Kidney capillary endothelial cell (primary cell): ENCODE results near the gene DAPK2.
"Not testable (repeated sequence)": the region's sequence is repeated elsewhere in the genome, so short reads cannot be mapped to it uniquely, and the experiment has no call there.

Experiments
- DNase-seq: peaks from one replicate; pipeline ENCODE4 v3.0.0-alpha.2; 2018; ENCODE audit warnings: low spot score

The DAPK2 gene

GRCh38 chr15:64046421-64047153 is at the start of gene DAPK2:
TSS of gene DAPK2 (minus strand) at chr15:64046485. CDS start at chr15:64040261, 6,224 bp downstream.
- peak; percentile 63 for DNase-seq

GRCh38 chr15:64095431-64095794 is 49.1 kb upstream of the DAPK2 start:
- no peak for DNase-seq

GRCh38 chr15:64093627-64094417 is 47.5 kb upstream of the DAPK2 start, which contains the start of gene CIAO2A:
TSS of gene CIAO2A (minus strand) at chr15:64093838. CDS start at chr15:64093768, 70 bp downstream.
- peak; percentile 98 for DNase-seq

- no peak for DNase-seq
These were observed 46.8 kb upstream of the DAPK2 start for GRCh38 chr15:64092864-64093626.

- DNase-seq: no peak
These were observed 46.0 kb upstream of the DAPK2 start for GRCh38 chr15:64092075-64092820.

GRCh38 chr15:64090527-64090926 is 44.2 kb upstream of the DAPK2 start:
- DNase-seq: no peak

GRCh38 chr15:64089543-64090280 is 43.4 kb upstream of the DAPK2 start:
- DNase-seq: no peak

- no peak for DNase-seq
These were observed 36.5 kb upstream of the DAPK2 start for GRCh38 chr15:64082757-64083156.

GRCh38 chr15:64073496-64073895 is 27.2 kb upstream of the DAPK2 start:
- DNase-seq: not testable (repeated sequence)

- no peak for DNase-seq
These were observed 26.5 kb upstream of the DAPK2 start for GRCh38 chr15:64072812-64073211.

GRCh38 chr15:64071931-64072765 is 25.9 kb upstream of the DAPK2 start:
- DNase-seq: no peak

GRCh38 chr15:64070965-64071851 is 24.9 kb upstream of the DAPK2 start:
- DNase-seq: peak; percentile 65

GRCh38 chr15:64070106-64070505 is 23.8 kb upstream of the DAPK2 start:
- DNase-seq: no peak

GRCh38 chr15:64068133-64068532 is 21.8 kb upstream of the DAPK2 start:
- DNase-seq: no peak

- peak; percentile 58 for DNase-seq
These were observed 21.3 kb upstream of the DAPK2 start for GRCh38 chr15:64067564-64068030.

GRCh38 chr15:64066451-64066850 is 20.2 kb upstream of the DAPK2 start:
- no peak for DNase-seq

GRCh38 chr15:64060716-64061115 is 14.4 kb upstream of the DAPK2 start:
- DNase-seq: no peak

- DNase-seq: not testable (repeated sequence)
These were observed 12.8 kb upstream of the DAPK2 start for GRCh38 chr15:64059104-64059503.

GRCh38 chr15:64058279-64058678 is 12.0 kb upstream of the DAPK2 start:
- peak; percentile 58 for DNase-seq
